Neural cell (in vitro differentiated cells): Measurements from ENCODE around the gene EVC.

Experiments used
- EP300 ChIP-seq: fragments of 450-650 bp; conservative IDR thresholded peaks from 2 replicates; pipeline ENCODE4 v1.6.1; 2014; ENCODE audit warnings: antibody characterized with exemption, mild to moderate bottlenecking, moderate library complexity; ENCODE audit not compliant: poor library complexity, severe bottlenecking
- EZH2 ChIP-seq: fragments of 200-600, 300-800 bp; shearing (Covaris generic), sonication (generic); IDR thresholded peaks from 2 replicates; pipeline ENCODE4 v1.6.1; 2014; ENCODE audit warnings: antibody characterized with exemption, low read length, borderline replicate concordance, mild to moderate bottlenecking; ENCODE audit not compliant: insufficient read depth, poor library complexity, severe bottlenecking
- POLR2AphosphoS5 ChIP-seq: IDR thresholded peaks from 2 replicates; pipeline ENCODE4 v1.6.1; 2012
- SMC3 ChIP-seq: fragments of 450-650 bp; conservative IDR thresholded peaks from 2 replicates; pipeline ENCODE4 v1.6.1; 2014; ENCODE audit warnings: antibody characterized with exemption, mild to moderate bottlenecking, moderate library complexity; ENCODE audit not compliant: poor library complexity
- TAF1 ChIP-seq: IDR thresholded peaks from 2 replicates; pipeline ENCODE4 v1.6.1; 2012; ENCODE audit warnings: low read depth
- TF ChIP-seq, protein P1 (sequence below): fragments of 450-650 bp; IDR thresholded peaks from 2 replicates; pipeline ENCODE4 v1.5.1; 2014; ENCODE audit warnings: antibody characterized with exemption, mild to moderate bottlenecking, moderate library complexity; ENCODE audit not compliant: poor library complexity, severe bottlenecking

DNA sequence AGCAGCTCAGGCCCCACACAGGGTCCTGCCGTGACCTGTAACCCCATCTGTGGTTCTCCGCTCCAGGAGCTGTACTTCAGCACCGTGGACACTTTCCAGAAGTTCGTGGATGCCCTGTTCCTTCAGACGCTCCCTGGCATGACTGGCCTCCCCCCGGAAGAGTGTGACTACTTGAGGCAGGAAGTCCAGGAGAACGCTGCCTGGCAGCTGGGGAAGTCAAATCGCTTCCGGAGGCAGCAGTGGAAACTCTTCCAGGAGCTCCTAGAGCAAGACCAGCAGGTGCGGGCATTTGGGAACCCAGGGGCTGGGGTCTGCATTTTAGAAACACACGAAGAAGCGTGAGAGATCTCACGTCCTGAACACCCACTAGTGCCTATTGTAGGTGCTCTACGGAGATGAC, 72.5 kb downstream of the EVC start:
- TF ChIP-seq, protein P1, sequence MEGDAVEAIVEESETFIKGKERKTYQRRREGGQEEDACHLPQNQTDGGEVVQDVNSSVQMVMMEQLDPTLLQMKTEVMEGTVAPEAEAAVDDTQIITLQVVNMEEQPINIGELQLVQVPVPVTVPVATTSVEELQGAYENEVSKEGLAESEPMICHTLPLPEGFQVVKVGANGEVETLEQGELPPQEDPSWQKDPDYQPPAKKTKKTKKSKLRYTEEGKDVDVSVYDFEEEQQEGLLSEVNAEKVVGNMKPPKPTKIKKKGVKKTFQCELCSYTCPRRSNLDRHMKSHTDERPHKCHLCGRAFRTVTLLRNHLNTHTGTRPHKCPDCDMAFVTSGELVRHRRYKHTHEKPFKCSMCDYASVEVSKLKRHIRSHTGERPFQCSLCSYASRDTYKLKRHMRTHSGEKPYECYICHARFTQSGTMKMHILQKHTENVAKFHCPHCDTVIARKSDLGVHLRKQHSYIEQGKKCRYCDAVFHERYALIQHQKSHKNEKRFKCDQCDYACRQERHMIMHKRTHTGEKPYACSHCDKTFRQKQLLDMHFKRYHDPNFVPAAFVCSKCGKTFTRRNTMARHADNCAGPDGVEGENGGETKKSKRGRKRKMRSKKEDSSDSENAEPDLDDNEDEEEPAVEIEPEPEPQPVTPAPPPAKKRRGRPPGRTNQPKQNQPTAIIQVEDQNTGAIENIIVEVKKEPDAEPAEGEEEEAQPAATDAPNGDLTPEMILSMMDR: no peak
- TF ChIP-seq EZH2 (no peak), SMC3 (no peak), TAF1 (no peak), POLR2AphosphoS5 (no peak), EP300 (no peak)
